Esophagus squamous epithelium (tissue), 5 donors: Measurements from ENCODE around the gene MYO7B. TPM values are rescaled to one million over a fixed set of nuclear protein-coding genes. Genes with fewer than 3 reads are reported as not detected.
"Not testable (repeated sequence)": the region's sequence is repeated elsewhere in the genome, so short reads cannot be mapped to it uniquely, and the experiment has no call there.

Experiments used
- DNase-seq: peaks from one replicate; lab custom pipeline; 2025; lab: John Stamatoyannopoulos, UW
- H3K27ac ChIP-seq, 4 donors: fragments of 200-600 bp; sonication (generic); one replicate each; pipeline ENCODE4 v1.5.1; 2016 to 2019; ENCODE audit warnings: mild to moderate bottlenecking in 1 of 4
- H3K27me3 ChIP-seq, 4 donors: fragments of 200-600 bp; sonication (generic); 1 replicate in 3 of 4; 2 replicates in 1 of 4; pipeline versions ENCODE4 v1.5.1 to v1.6.0; 2017 to 2021; ENCODE audit warnings: antibody characterized with exemption in 1 of 4
- H3K36me3 ChIP-seq, 3 donors: fragments of 200-600 bp; sonication (generic); one replicate each; pipeline ENCODE4 v1.5.1; 2016 to 2019
- H3K4me1 ChIP-seq, 3 donors: fragments of 200-600 bp; sonication (generic); one replicate each; pipeline ENCODE4 v1.5.1; 2017 to 2019
- H3K4me3 ChIP-seq, 4 donors: fragments of 200-600 bp; sonication (generic); 1 replicate in 3 of 4; 2 replicates in 1 of 4; pipeline ENCODE4 v1.5.1; 2016 to 2019; ENCODE audit warnings: mild to moderate bottlenecking in 2 of 4, moderate library complexity in 1 of 4
- H3K9me3 ChIP-seq, 3 donors: fragments of 200-600 bp; sonication (generic); one replicate each; pipeline ENCODE4 v1.5.1; 2016 to 2019
- CTCF ChIP-seq, 6 experiments: fragments of 450-650 bp in 4 of 6; fragments of 200-600 bp in 2 of 6; sonication (generic) in 2 of 6; IDR thresholded peaks; one replicate each; pipeline ENCODE4 v1.5.1; 2016 to 2019; ENCODE audit warnings: antibody characterized with exemption in 6 of 6, mild to moderate bottlenecking in 4 of 6, moderate library complexity in 4 of 6
- POLR2A ChIP-seq, 4 donors: fragments of 450-650 bp; IDR thresholded peaks; one replicate each; pipeline ENCODE4 v1.6.1; 2017; ENCODE audit warnings: antibody characterized with exemption in 4 of 4, mild to moderate bottlenecking in 4 of 4, moderate library complexity in 3 of 4
- WGBS, 2 donors: methylation state at CpG; one replicate each; pipeline ENCODE4 v1.1.5; 2018; 5-methylcytosine and 5-hydroxymethylcytosine counted together
- intact Hi-C: fragments of 100-400 bp; cut with DNase I; formaldehyde crosslinking; loops from one replicate; pipeline ENCODE4 v1.15.0; 2022
- total RNA-seq, 4 donors: library from RNA; depleted of rRNA; stranded (reverse); fragments of >200 nt; gene quantifications; one replicate each; pipeline ENCODE4 v1.1.0, GENCODE V29; 2016
- donor health status: DM: yes; HTN: yes; CAD: no.

The MYO7B gene
- total RNA-seq, 4 donors from 2014 or later, result 0.19 TPM; not detected in 3

- H3K27ac ChIP-seq, result peak overlapping the region; percentile 94 to 99 (median 98)
- TF ChIP-seq CTCF (IDR thresholded peaks at IDR 0.05), result peak in 2 of 6 experiments; percentile 10
- TF ChIP-seq POLR2A (IDR thresholded peaks at IDR 0.05), result no peak
- WGBS, 2 donors, result 21 to 24% methylated on average over 13 of the region's 13 CpGs
- H3K9me3 ChIP-seq, result no peaks in the 10 kb centered on the region
- H3K4me3 ChIP-seq, result peak overlapping the region; percentile 87 to 98 (median 96)
- H3K4me1 ChIP-seq, result peaks cover 0 to 30% (median 18%) of the 10 kb centered on the region in 3 donors
- H3K27me3 ChIP-seq, result peaks cover 0 to 1% (median 0%) of the 10 kb centered on the region in 4 donors
- intact Hi-C loops, result no loop called here
- H3K36me3 ChIP-seq, result peaks cover 0 to 16% (median 0%) of the 10 kb centered on the region in 3 donors
- no peak for DNase-seq
Observed at GRCh38 chr2:127527001-127527804, 8.3 kb upstream of the MYO7B start.

- TF ChIP-seq POLR2A (IDR thresholded peaks at IDR 0.05) (no peak), CTCF (IDR thresholded peaks at IDR 0.05) (no peak)
- intact Hi-C loops, result no loop called here
- H3K27ac ChIP-seq, result no peak overlapping the region
- 75 to 100% methylated on average over 1 to 2 of the region's 4 CpGs for WGBS, 2 donors
- H3K36me3 ChIP-seq, result peaks cover 0 to 3% (median 0%) of the 10 kb centered on the region in 3 donors
- peaks cover 0 to 28% (median 18%) of the 10 kb centered on the region in 3 donors for H3K4me1 ChIP-seq
- H3K9me3 ChIP-seq, result no peaks in the 10 kb centered on the region
- DNase-seq, result no peak
- no peak overlapping the region for H3K4me3 ChIP-seq
- H3K27me3 ChIP-seq, result peaks cover 0 to 9% (median 0%) of the 10 kb centered on the region in 4 donors
Observed at GRCh38 chr2:127528487-127528886, 7.0 kb upstream of the MYO7B start.

- H3K9me3 ChIP-seq, H3K36me3 ChIP-seq, H3K27ac ChIP-seq, DNase-seq, intact Hi-C loops, H3K4me3 ChIP-seq: not testable (repeated sequence)
- WGBS, 2 donors, result 64% methylated on average over 2 of the region's 2 CpGs; no CpG with 5 or more reads in 1 of the 2 donors
- Histone ChIP-seq H3K4me1 (peaks cover 0 to 19% (median 14%) of the 10 kb centered on the region in 3 donors), H3K27me3 (peaks cover 0 to 17% (median 0%) of the 10 kb centered on the region in 4 donors)
Observed at GRCh38 chr2:127529416-127529815, 6.1 kb upstream of the MYO7B start.

- no peaks in the 10 kb centered on the region for H3K9me3 ChIP-seq
- no peaks in the 10 kb centered on the region for H3K36me3 ChIP-seq
- no peak overlapping the region for H3K27ac ChIP-seq
- TF ChIP-seq POLR2A (IDR thresholded peaks at IDR 0.05) (no peak), CTCF (IDR thresholded peaks at IDR 0.05) (no peak)
- H3K4me1 ChIP-seq, result peaks cover 0 to 8% (median 5%) of the 10 kb centered on the region in 3 donors
- no peak for DNase-seq
- peaks cover 0 to 27% (median 0%) of the 10 kb centered on the region in 4 donors for H3K27me3 ChIP-seq
- no peak overlapping the region for H3K4me3 ChIP-seq
- intact Hi-C loops, result no loop called here
- 68 to 69% methylated on average over 3 of the region's 3 CpGs for WGBS, 2 donors
Observed at GRCh38 chr2:127530245-127531140, 5.0 kb upstream of the MYO7B start.

GRCh38 chr2:127531221-127531648, 4.2 kb upstream of the MYO7B start:
- no peak overlapping the region for H3K27ac ChIP-seq
- no peaks in the 10 kb centered on the region for H3K9me3 ChIP-seq
- no peaks in the 10 kb centered on the region for H3K36me3 ChIP-seq
- TF ChIP-seq POLR2A (IDR thresholded peaks at IDR 0.05), result no peak
- no peak for TF ChIP-seq CTCF (IDR thresholded peaks at IDR 0.05)
- no peak for DNase-seq
- intact Hi-C loops, result no loop called here
- 42 to 67% methylated on average over 2 to 3 of the region's 4 CpGs for WGBS, 2 donors
- peaks cover 0 to 7% (median 5%) of the 10 kb centered on the region in 3 donors for H3K4me1 ChIP-seq
- H3K27me3 ChIP-seq, result peaks cover 0 to 34% (median 0%) of the 10 kb centered on the region in 4 donors
- no peak overlapping the region for H3K4me3 ChIP-seq
